ENCODE results near the gene METTL8.
"Not testable (repeated sequence)": the region's sequence is repeated elsewhere in the genome, so short reads cannot be mapped to it uniquely, and the experiment has no call there.

METTL8 gene

DNA sequence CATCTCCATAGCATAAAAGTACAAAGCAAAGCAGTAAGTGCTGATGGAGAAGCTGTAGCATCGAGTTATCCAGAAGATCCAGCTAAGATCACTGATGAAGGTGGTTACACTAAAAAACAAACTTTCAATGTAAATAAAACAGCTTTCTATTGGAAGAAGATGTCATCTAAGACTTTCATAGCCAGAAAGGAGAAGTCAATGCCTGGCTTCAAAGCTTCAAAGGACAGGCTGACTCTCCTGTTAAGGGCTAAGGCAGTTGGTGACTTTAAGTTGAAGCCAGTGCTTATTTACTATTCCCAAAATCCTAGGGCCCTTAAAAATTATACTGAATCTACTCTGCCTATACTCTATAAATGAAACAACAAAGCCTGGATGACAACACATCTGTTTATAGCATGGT is 44.0 kb downstream of the METTL8 start:
- no peak for DNase-seq (ENCODE audit: low read depth)
- TF ChIP-seq, protein P1, sequence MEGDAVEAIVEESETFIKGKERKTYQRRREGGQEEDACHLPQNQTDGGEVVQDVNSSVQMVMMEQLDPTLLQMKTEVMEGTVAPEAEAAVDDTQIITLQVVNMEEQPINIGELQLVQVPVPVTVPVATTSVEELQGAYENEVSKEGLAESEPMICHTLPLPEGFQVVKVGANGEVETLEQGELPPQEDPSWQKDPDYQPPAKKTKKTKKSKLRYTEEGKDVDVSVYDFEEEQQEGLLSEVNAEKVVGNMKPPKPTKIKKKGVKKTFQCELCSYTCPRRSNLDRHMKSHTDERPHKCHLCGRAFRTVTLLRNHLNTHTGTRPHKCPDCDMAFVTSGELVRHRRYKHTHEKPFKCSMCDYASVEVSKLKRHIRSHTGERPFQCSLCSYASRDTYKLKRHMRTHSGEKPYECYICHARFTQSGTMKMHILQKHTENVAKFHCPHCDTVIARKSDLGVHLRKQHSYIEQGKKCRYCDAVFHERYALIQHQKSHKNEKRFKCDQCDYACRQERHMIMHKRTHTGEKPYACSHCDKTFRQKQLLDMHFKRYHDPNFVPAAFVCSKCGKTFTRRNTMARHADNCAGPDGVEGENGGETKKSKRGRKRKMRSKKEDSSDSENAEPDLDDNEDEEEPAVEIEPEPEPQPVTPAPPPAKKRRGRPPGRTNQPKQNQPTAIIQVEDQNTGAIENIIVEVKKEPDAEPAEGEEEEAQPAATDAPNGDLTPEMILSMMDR (IDR thresholded peaks at IDR 0.05; ENCODE audit: insufficient read depth, low read depth, low read length, missing control alignments): no peak
- H3K4me3 ChIP-seq (ENCODE audit: low read depth, low read length): no peak overlapping the region

DNA sequence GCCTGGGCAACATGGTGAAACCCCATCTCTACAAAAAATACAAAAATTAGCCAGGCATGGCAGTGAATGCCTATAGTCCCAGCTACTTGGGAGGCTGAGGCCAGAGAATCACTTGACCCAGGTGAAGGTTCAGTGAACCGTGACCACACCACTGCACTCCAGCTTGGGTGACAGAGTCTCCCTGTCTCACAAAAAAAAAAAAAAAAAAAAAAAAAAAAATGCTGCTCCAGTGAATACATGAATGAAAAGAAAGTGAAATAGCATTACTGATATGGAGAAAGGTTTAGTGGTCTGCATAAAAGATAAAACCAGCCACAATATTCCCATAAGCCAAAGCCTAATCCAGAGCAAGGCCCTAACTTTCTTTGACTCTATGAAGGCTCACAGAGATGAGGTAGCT is 44.5 kb downstream of the METTL8 start:
- DNase-seq (ENCODE audit: low read depth): peak; percentile 78
- no peak overlapping the region for H3K4me3 ChIP-seq (ENCODE audit: low read depth, low read length)
- TF ChIP-seq, protein P1 (IDR thresholded peaks at IDR 0.05; ENCODE audit: insufficient read depth, low read depth, low read length, missing control alignments): no peak

DNA sequence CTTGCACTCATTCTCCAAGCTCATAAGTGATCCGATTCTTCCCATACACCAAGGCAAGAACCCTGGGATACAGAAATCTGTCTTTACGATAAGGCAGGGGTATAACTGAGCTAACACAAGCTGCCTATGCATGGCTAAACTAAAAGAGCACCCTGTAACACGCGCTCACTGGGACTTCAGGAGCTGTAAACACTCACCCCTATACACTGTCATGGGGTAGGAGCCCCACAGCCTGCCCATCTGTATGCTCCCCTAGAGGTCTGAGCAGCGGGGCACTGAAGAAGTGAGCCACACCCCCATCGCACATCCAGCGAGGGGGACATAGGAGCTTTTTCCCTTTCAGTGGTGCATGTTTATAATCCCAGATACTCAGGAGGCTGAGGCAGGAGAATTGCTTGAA is 46.7 kb downstream of the METTL8 start:
- TF ChIP-seq, protein P1 (IDR thresholded peaks at IDR 0.05; ENCODE audit: insufficient read depth, low read depth, low read length, missing control alignments): no peak
- no peak overlapping the region for H3K4me3 ChIP-seq (ENCODE audit: low read depth, low read length)
- no peak for DNase-seq (ENCODE audit: low read depth)

DNA sequence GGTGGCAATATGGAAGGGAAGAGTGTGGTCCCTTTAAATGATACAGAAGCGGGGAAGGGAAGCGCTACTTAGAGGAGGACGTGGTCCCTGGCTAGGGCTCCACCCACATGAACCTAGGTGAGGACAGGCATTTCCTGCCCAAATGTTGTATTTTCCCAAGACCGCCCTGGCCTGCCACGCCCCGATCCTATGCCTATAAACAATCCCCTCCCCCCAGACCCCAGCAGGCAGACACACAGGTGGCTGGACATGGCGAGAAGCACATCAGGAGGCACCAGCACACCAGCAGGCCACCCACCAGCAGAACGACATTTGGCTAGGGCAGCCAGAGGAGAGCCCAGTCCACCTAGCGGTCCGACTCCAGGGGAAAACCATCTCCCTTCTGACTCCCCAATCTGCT is 47.2 kb downstream of the METTL8 start:
- TF ChIP-seq, protein P1 (IDR thresholded peaks at IDR 0.05; ENCODE audit: insufficient read depth, low read depth, low read length, missing control alignments): no peak
- no peak overlapping the region for H3K4me3 ChIP-seq (ENCODE audit: low read depth, low read length)
- no peak for DNase-seq (ENCODE audit: low read depth)

DNA sequence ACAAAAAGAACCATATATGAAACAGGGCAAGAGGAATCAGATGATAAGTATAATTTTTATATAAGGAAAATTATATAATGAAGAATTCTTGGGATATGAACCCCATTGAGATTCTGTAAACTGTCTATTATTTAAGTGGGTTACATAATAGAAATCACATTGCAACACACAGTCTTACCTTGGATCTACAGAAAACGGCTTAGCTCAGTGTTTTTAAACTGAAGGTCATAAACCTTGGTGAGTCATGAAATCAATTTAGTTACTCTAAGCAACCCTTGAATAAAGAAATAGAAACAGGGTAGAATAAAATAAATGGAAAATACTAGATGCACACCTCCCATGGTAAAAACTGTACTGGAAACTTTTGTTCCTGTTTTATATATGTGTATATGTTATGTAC is 50.7 kb downstream of the METTL8 start:
- no peak overlapping the region for H3K4me3 ChIP-seq (ENCODE audit: low read depth, low read length)
- TF ChIP-seq, protein P1 (IDR thresholded peaks at IDR 0.05; ENCODE audit: insufficient read depth, low read depth, low read length, missing control alignments): no peak
- no peak for DNase-seq (ENCODE audit: low read depth)

DNA sequence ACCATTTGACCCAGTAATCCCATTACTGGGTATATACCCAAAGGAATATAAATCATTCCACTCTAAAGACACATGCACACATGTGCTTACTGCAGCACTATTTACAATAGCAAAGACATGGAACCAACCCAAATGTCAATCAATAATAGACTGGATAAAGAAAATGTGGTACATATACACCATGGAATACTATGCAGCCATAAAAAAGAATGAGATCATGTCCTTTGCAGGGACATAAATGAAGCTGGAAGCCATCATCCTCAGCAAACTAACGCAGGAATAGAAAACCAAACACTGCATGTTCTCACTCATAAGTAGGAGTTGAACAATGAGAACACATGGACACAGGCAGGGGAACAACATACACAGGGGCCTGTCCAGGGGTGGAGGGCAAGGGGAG is 51.6 kb downstream of the METTL8 start:
- not testable (repeated sequence) for H3K4me3 ChIP-seq (ENCODE audit: low read depth, low read length); DNase-seq (ENCODE audit: low read depth)

DNA sequence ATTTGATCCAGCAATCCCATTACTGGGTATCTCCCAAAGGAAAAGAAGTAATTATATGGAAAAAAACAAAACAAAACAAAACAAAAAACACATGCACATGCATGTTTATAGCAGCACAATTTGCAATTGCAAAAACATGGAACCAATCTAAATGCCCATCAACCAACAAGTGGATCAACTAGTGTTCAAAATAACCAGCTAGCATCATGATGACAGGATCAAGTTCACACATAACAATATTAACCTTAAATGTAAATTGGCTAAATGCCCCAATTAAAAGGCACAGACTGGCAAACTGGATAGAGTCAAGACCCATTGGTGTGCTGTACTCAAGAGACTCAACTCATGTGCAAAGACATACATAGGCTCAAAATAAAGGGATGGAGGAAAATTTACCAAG is 55.9 kb downstream of the METTL8 start:
- not testable (repeated sequence) for H3K4me3 ChIP-seq (ENCODE audit: low read depth, low read length); DNase-seq (ENCODE audit: low read depth)

DNA sequence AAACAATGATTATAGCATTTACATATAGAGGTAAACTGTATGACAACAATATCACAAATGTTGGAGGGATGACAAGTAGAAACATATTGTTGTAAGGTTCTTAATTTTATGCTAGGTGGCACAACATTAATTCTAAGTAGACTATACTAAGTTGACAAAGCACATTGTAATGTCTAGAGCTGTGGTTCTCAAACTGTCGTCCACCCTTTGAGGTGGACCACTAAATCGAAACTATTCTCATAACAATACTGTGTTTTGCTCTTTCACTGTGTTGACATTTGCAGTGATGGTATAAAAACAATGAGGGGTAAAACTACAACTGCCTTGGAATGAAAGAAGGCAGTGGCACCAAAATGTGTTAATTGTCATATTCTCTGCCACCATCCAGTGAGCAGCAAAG is 66.1 kb downstream of the METTL8 start:
- H3K4me3 ChIP-seq (ENCODE audit: low read depth, low read length): no peak overlapping the region
- peak; percentile 23 for DNase-seq (ENCODE audit: low read depth)
- TF ChIP-seq, protein P1 (IDR thresholded peaks at IDR 0.05; ENCODE audit: insufficient read depth, low read depth, low read length, missing control alignments): no peak

All from GM12865 (cell line).